ENCODE results near the gene ATP9B. TPM values are rescaled to one million over a fixed set of nuclear protein-coding genes. Genes with fewer than 3 reads are reported as not detected.

ATP9B gene
- total RNA-seq, 1 donor from 2014 or later = 12.6 TPM

- no peak for FAIRE-seq
- Histone ChIP-seq H3K4me3 (ENCODE audit: insufficient read depth, low read depth, low read length) (no peak overlapping the region), H3K27me3 (ENCODE audit: insufficient read depth, low read length) (no peaks in the 10 kb centered on the region)
Observed at GRCh38 chr18:79186649-79187048, 117.5 kb downstream of the ATP9B start.

GRCh38 chr18:79187532-79188277 is 118.5 kb downstream of the ATP9B start:
- Histone ChIP-seq H3K27me3 (ENCODE audit: insufficient read depth, low read length) (no peaks in the 10 kb centered on the region), H3K9ac (ENCODE audit: low read length) (no peak overlapping the region), H3K4me1 (ENCODE audit: insufficient read depth, low read length) (no peaks in the 10 kb centered on the region), H3K27ac (ENCODE audit: low read depth, low read length) (no peak overlapping the region), H3K79me2 (ENCODE audit: insufficient read depth, low read length) (no peaks in the 10 kb centered on the region), H3K4me3 (ENCODE audit: insufficient read depth, low read depth, low read length) (no peak overlapping the region), H3K36me3 (ENCODE audit: insufficient read depth, low read length) (no peaks in the 10 kb centered on the region), H4K20me1 (ENCODE audit: insufficient read depth, low read length) (no peaks in the 10 kb centered on the region), H3K9me3 (ENCODE audit: insufficient read depth, low read depth, low read length) (no peaks in the 10 kb centered on the region), H3K4me2 (ENCODE audit: low read length) (no peak overlapping the region), H2AFZ (ENCODE audit: low read depth, low read length) (no peak overlapping the region)
- peaks cover 2% of the 10 kb centered on the region for H3K4me1 Mint-ChIP-seq (ENCODE audit: low read depth, unreplicated experiment)
- no peaks in the 10 kb centered on the region for H3K36me3 Mint-ChIP-seq (ENCODE audit: low read depth, unreplicated experiment)
- DNase-seq (ENCODE audit: low read depth) (no peak), FAIRE-seq (no peak)
- TF ChIP-seq CTCF (IDR thresholded peaks at IDR 0.05; ENCODE audit: insufficient read depth, low read depth, low read length) (no peak), EZH2 (IDR thresholded peaks at IDR 0.05; ENCODE audit: insufficient read depth, low read length) (no peak)
- H3K4me3 Mint-ChIP-seq (ENCODE audit: unreplicated experiment) = no peak overlapping the region
- no peaks in the 10 kb centered on the region for H3K27me3 Mint-ChIP-seq (ENCODE audit: low read depth, unreplicated experiment)
- H3K9me3 Mint-ChIP-seq (ENCODE audit: unreplicated experiment) = no peaks in the 10 kb centered on the region
- H3K27ac Mint-ChIP-seq (ENCODE audit: unreplicated experiment) = no peak overlapping the region

More at GRCh38 chr18:79186649-79187048, 117.5 kb downstream of the ATP9B start:
- no peaks in the 10 kb centered on the region for H3K79me2 ChIP-seq (ENCODE audit: insufficient read depth, low read length)
- no peaks in the 10 kb centered on the region for H4K20me1 ChIP-seq (ENCODE audit: insufficient read depth, low read length)
- H3K36me3 Mint-ChIP-seq (ENCODE audit: low read depth, unreplicated experiment) = no peaks in the 10 kb centered on the region
- H3K36me3 ChIP-seq (ENCODE audit: insufficient read depth, low read length) = no peaks in the 10 kb centered on the region
- DNase-seq (ENCODE audit: low read depth) = no peak
- no peaks in the 10 kb centered on the region for H3K9me3 ChIP-seq (ENCODE audit: insufficient read depth, low read depth, low read length)
- no peak overlapping the region for H3K27ac ChIP-seq (ENCODE audit: low read depth, low read length)
- H3K27ac Mint-ChIP-seq (ENCODE audit: unreplicated experiment) = no peak overlapping the region
- TF ChIP-seq CTCF (IDR thresholded peaks at IDR 0.05; ENCODE audit: insufficient read depth, low read depth, low read length) (no peak), EZH2 (IDR thresholded peaks at IDR 0.05; ENCODE audit: insufficient read depth, low read length) (no peak)
- H3K27me3 Mint-ChIP-seq (ENCODE audit: low read depth, unreplicated experiment) = no peaks in the 10 kb centered on the region
- H3K4me3 Mint-ChIP-seq (ENCODE audit: unreplicated experiment) = no peak overlapping the region
- no peaks in the 10 kb centered on the region for H3K9me3 Mint-ChIP-seq (ENCODE audit: unreplicated experiment)
- H3K9ac ChIP-seq (ENCODE audit: low read length) = no peak overlapping the region
- no peak overlapping the region for H2AFZ ChIP-seq (ENCODE audit: low read depth, low read length)
- no peaks in the 10 kb centered on the region for H3K4me1 ChIP-seq (ENCODE audit: insufficient read depth, low read length)
- peaks cover 6% of the 10 kb centered on the region for H3K4me1 Mint-ChIP-seq (ENCODE audit: low read depth, unreplicated experiment)
- no peak overlapping the region for H3K4me2 ChIP-seq (ENCODE audit: low read length)

GRCh38 chr18:79191418-79191817 is 122.2 kb downstream of the ATP9B start:
- Mint-ChIP-seq H3K4me3 (ENCODE audit: unreplicated experiment) (no peak overlapping the region), H3K27ac (ENCODE audit: unreplicated experiment) (no peak overlapping the region), H3K4me1 (ENCODE audit: low read depth, unreplicated experiment) (peaks cover 2% of the 10 kb centered on the region), H3K27me3 (ENCODE audit: low read depth, unreplicated experiment) (no peaks in the 10 kb centered on the region), H3K9me3 (ENCODE audit: unreplicated experiment) (no peaks in the 10 kb centered on the region), H3K36me3 (ENCODE audit: low read depth, unreplicated experiment) (no peaks in the 10 kb centered on the region)
- TF ChIP-seq CTCF (IDR thresholded peaks at IDR 0.05; ENCODE audit: insufficient read depth, low read depth, low read length) = no peak
- TF ChIP-seq EZH2 (IDR thresholded peaks at IDR 0.05; ENCODE audit: insufficient read depth, low read length) = no peak
- H3K4me3 ChIP-seq (ENCODE audit: insufficient read depth, low read depth, low read length) = no peak overlapping the region
- no peak for DNase-seq (ENCODE audit: low read depth)
- H3K4me2 ChIP-seq (ENCODE audit: low read length) = no peak overlapping the region
- H3K9ac ChIP-seq (ENCODE audit: low read length) = no peak overlapping the region
- no peaks in the 10 kb centered on the region for H3K79me2 ChIP-seq (ENCODE audit: insufficient read depth, low read length)
- H3K9me3 ChIP-seq (ENCODE audit: insufficient read depth, low read depth, low read length) = no peaks in the 10 kb centered on the region
- no peak overlapping the region for H3K27ac ChIP-seq (ENCODE audit: low read depth, low read length)
- no peaks in the 10 kb centered on the region for H3K36me3 ChIP-seq (ENCODE audit: insufficient read depth, low read length)
- no peaks in the 10 kb centered on the region for H3K27me3 ChIP-seq (ENCODE audit: insufficient read depth, low read length)
- no peaks in the 10 kb centered on the region for H3K4me1 ChIP-seq (ENCODE audit: insufficient read depth, low read length)
- no peak for FAIRE-seq
- no peak overlapping the region for H2AFZ ChIP-seq (ENCODE audit: low read depth, low read length)
- no peaks in the 10 kb centered on the region for H4K20me1 ChIP-seq (ENCODE audit: insufficient read depth, low read length)

Measured in astrocyte (in vitro differentiated cells and primary cell).